Endothelial cell (in vitro differentiated cells): ENCODE measurements around the gene SLC22A4. TPM values are rescaled to one million over a fixed set of nuclear protein-coding genes. Genes with fewer than 3 reads are reported as not detected.

ENCODE experiments used
- DNase-seq: peaks from one replicate; pipeline ENCODE4 v3.0.0; 2021; ENCODE audit warnings: low spot score
- H3K27ac Mint-ChIP-seq: one replicate; pipeline ENCODE4 v1.8.0; 2021; ENCODE audit warnings: mixed read lengths, inconsistent platforms; ENCODE audit not compliant: unreplicated experiment
- H3K27me3 Mint-ChIP-seq: one replicate; pipeline ENCODE4 v1.8.0; 2021; ENCODE audit warnings: mild to moderate bottlenecking, moderate library complexity, mixed read lengths, inconsistent platforms; ENCODE audit not compliant: unreplicated experiment
- H3K36me3 Mint-ChIP-seq: one replicate; pipeline ENCODE4 v1.8.0; 2021; ENCODE audit warnings: mild to moderate bottlenecking, low read depth, mixed read lengths, inconsistent platforms; ENCODE audit not compliant: unreplicated experiment
- H3K4me1 Mint-ChIP-seq: one replicate; pipeline ENCODE4 v1.8.0; 2021; ENCODE audit warnings: mild to moderate bottlenecking, mixed read lengths, inconsistent platforms; ENCODE audit not compliant: unreplicated experiment
- H3K4me3 Mint-ChIP-seq: one replicate; pipeline ENCODE4 v1.8.0; 2021; ENCODE audit warnings: mild to moderate bottlenecking, mixed read lengths, inconsistent platforms; ENCODE audit not compliant: unreplicated experiment
- H3K9me3 Mint-ChIP-seq: one replicate; pipeline ENCODE4 v1.8.0; 2021; ENCODE audit warnings: mixed read lengths, inconsistent platforms; ENCODE audit not compliant: unreplicated experiment
- CTCF ChIP-seq: fragments of 200-600 bp; sonication (generic); IDR thresholded peaks from one replicate; pipeline ENCODE4 v1.5.0; 2021; ENCODE audit warnings: antibody characterized with exemption; ENCODE audit not compliant: unreplicated experiment
- total RNA-seq: library from RNA; stranded (reverse); fragmentation: NEBNext Ultra II Directional; extraction: Animal tissue kit (Norgen Biotek cat#: 25700); gene quantifications from one replicate; pipeline ENCODE4 v1.2.1, GENCODE V29; 2021; ENCODE audit not compliant: unreplicated experiment

The SLC22A4 gene
- total RNA-seq, 1 donor from 2014 or later: 0.13 TPM

DNA sequence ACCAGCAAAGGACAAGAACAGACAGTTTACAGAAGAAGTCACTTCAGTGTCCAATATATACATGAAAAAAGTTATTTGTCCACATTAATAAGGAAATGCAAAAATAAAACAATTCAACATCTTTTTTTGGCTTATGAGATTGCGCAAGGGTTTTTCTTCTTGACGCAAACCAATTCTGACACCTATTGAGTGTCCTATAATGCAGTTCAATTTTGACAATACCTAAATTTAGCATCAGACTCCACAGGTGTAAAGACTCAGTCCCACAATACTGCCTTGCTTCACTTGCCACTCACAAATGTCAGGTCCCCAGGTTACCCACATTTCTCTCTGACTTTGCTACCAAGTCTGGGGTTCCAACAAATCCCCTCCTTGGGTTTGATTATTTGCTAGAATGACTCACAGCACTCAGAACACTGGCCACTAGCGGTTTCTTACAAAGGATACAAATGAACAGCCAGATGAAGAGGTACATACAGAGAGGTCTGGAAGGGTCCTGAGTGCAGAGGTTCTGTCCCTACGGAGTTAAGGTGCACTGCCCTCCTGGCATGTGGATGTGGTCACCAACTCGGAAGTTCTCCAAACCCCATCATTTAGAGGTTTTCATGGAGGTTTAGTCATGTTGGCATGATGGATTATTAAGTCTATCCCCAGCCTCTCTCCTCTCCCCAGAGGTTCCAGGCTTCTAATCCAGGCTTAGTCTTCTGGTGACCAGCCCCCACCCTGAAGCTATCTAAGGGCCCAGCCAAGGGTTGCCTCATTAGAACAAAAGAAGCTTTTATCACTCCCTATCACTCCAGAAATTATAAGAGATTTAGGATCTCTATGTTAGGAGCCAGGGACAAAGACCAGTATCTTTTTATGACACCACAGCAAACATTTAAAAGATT lies 48.3 kb downstream of the SLC22A4 start:
- TF ChIP-seq CTCF: no peak

DNA sequence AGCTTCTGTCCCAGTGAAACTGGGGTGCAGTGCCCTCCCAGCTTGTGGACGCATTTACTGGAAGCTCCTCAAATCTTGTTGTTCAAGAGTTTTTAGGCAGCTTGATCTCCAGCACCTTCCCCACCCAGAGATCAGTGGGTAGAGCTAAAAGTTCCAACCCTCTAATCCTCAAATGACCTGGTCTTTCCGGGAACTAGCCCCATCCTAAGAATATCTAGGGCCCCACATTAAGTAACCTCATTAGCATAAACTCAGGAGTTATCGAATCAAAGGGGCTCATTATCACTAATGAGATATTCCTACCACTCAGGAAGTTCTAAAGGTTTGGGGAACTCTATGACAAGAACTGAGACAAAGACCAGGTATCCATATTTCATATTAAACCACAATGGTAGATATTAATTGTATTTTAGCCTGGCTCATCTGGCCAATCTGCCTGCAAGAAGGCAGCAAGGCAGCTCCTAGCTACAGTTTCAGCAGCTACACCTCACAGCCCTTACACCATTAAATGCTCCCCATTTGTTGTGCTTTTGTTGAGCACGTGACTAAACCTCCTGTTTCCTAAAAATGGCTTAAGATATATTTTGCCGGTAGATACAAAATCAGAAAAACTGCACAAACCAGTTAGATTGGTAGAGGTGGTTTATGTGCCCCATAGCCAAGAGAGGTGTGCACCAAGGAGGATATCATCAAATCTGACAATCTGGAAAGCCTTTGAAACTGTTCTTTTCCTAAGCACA lies 50.8 kb downstream of the SLC22A4 start:
- H3K4me3 Mint-ChIP-seq: no peak overlapping the region
- H3K9me3 Mint-ChIP-seq: peaks cover 3% of the 10 kb centered on the region
- no peak for DNase-seq
- no peaks in the 10 kb centered on the region for H3K4me1 Mint-ChIP-seq
- H3K27ac Mint-ChIP-seq: no peak overlapping the region
- H3K36me3 Mint-ChIP-seq: peaks cover 4% of the 10 kb centered on the region
- H3K27me3 Mint-ChIP-seq: no peaks in the 10 kb centered on the region
- TF ChIP-seq CTCF: no peak

More for the DNA sequence above, 48.3 kb downstream of the SLC22A4 start:
- Mint-ChIP-seq H3K4me1 (no peaks in the 10 kb centered on the region), H3K9me3 (no peaks in the 10 kb centered on the region), H3K27me3 (no peaks in the 10 kb centered on the region), H3K27ac (no peak overlapping the region), H3K36me3 (peaks cover 7% of the 10 kb centered on the region), H3K4me3 (no peak overlapping the region)
- no peak for DNase-seq

DNA sequence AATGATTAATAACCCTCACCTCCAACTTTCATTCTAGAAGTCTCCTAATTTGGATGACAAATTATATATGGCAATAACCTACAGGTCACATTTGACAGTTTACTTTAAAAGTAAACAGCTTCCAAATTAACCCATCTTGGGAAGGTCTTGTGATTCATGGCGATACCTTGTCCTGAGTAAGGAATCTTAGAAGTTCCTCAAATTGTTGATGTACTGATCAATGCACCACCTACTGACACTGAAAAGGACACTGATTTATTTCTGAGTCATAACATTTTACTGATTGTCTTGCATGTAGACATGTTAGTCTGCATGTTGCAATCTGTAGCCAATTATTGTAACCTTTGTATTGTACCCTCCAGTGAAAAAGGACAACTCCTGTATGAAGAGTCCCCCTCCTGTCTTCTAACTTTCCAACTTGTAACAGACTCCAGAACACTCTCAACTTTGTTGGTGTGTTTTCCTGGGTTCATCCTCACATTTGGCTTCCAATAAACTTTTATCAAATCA lies 59.3 kb downstream of the SLC22A4 start:
- no peak overlapping the region for H3K4me3 Mint-ChIP-seq
- H3K27me3 Mint-ChIP-seq: no peaks in the 10 kb centered on the region
- H3K9me3 Mint-ChIP-seq: peaks cover 5% of the 10 kb centered on the region
- H3K4me1 Mint-ChIP-seq: no peaks in the 10 kb centered on the region
- no peak for TF ChIP-seq CTCF
- H3K27ac Mint-ChIP-seq: no peak overlapping the region
- peaks cover 5% of the 10 kb centered on the region for H3K36me3 Mint-ChIP-seq
- no peak for DNase-seq

GRCh38 chr5:132354381-132355139 lies 60.4 kb downstream of the SLC22A4 start:
- H3K27me3 Mint-ChIP-seq: no peaks in the 10 kb centered on the region
- H3K4me1 Mint-ChIP-seq: no peaks in the 10 kb centered on the region
- H3K36me3 Mint-ChIP-seq: peaks cover 4% of the 10 kb centered on the region
- DNase-seq: no peak
- no peak overlapping the region for H3K4me3 Mint-ChIP-seq
- TF ChIP-seq CTCF: no peak
- H3K9me3 Mint-ChIP-seq: peaks cover 5% of the 10 kb centered on the region
- no peak overlapping the region for H3K27ac Mint-ChIP-seq
